Smooth muscle cell (in vitro differentiated cells): ENCODE measurements around the gene DGAT2. TPM values are rescaled to one million over a fixed set of nuclear protein-coding genes. Genes with fewer than 3 reads are reported as not detected.

Source experiments
- DNase-seq: peaks from one replicate; lab custom pipeline; 2025; ENCODE audit not compliant: unreplicated experiment; lab: John Stamatoyannopoulos, UW
- H2AFZ ChIP-seq: fragments of 200-600 bp; sonication (generic); 2 replicates; pipeline ENCODE4 v1.6.0; 2016; ENCODE audit warnings: antibody characterized with exemption, low read depth, mild to moderate bottlenecking
- H3F3A ChIP-seq: fragments of 200-600 bp; sonication (generic); 2 replicates; pipeline ENCODE4 v1.6.0; 2017; ENCODE audit warnings: antibody characterized with exemption, low read depth
- H3K27ac ChIP-seq: fragments of 200-600 bp; sonication (generic); 2 replicates; pipeline ENCODE4 v1.5.1; 2016; ENCODE audit warnings: low read depth, mild to moderate bottlenecking
- H3K27me3 ChIP-seq: fragments of 200-600 bp; sonication (generic); 2 replicates; pipeline ENCODE4 v1.6.1; 2016; ENCODE audit warnings: low read depth, mild to moderate bottlenecking
- H3K36me3 ChIP-seq: fragments of 200-600 bp; sonication (generic); 2 replicates; pipeline ENCODE4 v1.5.1; 2016; ENCODE audit warnings: low read depth
- H3K4me1 ChIP-seq: fragments of 200-600 bp; sonication (generic); 2 replicates; pipeline ENCODE4 v1.5.1; 2016; ENCODE audit warnings: low read depth
- H3K4me2 ChIP-seq: fragments of 200-600 bp; sonication (generic); 2 replicates; pipeline ENCODE4 v1.6.0; 2016; ENCODE audit warnings: mild to moderate bottlenecking
- H3K4me3 ChIP-seq: fragments of 200-600 bp; sonication (generic); 2 replicates; pipeline ENCODE4 v1.5.1; 2016; ENCODE audit warnings: mild to moderate bottlenecking
- H3K79me2 ChIP-seq: fragments of 200-600 bp; sonication (generic); 2 replicates; pipeline ENCODE4 v1.6.0; 2016; ENCODE audit warnings: low read depth, mild to moderate bottlenecking
- H3K9ac ChIP-seq: fragments of 200-600 bp; sonication (generic); 2 replicates; pipeline ENCODE4 v1.6.0; 2016; ENCODE audit warnings: low read depth
- H3K9me3 ChIP-seq: fragments of 200-600 bp; sonication (generic); replicated peaks from 2 replicates; pipeline ENCODE4 v1.5.1; 2016; ENCODE audit warnings: low read depth
- H4K20me1 ChIP-seq: fragments of 200-600 bp; sonication (generic); 2 replicates; pipeline ENCODE4 v1.6.0; 2016; ENCODE audit warnings: low read depth
- CTCF ChIP-seq: fragments of 200-600 bp; sonication (generic); IDR thresholded peaks from 2 replicates; pipeline ENCODE4 v1.5.1; 2017; ENCODE audit warnings: borderline replicate concordance, mild to moderate bottlenecking, antibody characterized with exemption; ENCODE audit not compliant: insufficient read depth, poor library complexity, severe bottlenecking
- WGBS: methylation state at CpG from one replicate; pipeline ENCODE4 v1.1.7; 2016; ENCODE audit warnings: low lambda C conversion rate; 5-methylcytosine and 5-hydroxymethylcytosine counted together
- polyA plus RNA-seq: library from polyadenylated mRNA; unstranded; fragments of >200 nt; fragmentation: Nextera tagmentation; extraction: Ambion mirVana; gene quantifications from 2 replicates; pipeline ENCODE4 v1.2.1, GENCODE V29; 2016
- total RNA-seq: library from RNA; depleted of rRNA; stranded (reverse); fragments of >200 nt; gene quantifications from 2 replicates; pipeline ENCODE4 v1.2.3, GENCODE V29; 2014

The DGAT2 gene
- total and polyA plus RNA-seq, 2 experiments from 2014 or later, result 1.5 to 3.7 TPM

DNA sequence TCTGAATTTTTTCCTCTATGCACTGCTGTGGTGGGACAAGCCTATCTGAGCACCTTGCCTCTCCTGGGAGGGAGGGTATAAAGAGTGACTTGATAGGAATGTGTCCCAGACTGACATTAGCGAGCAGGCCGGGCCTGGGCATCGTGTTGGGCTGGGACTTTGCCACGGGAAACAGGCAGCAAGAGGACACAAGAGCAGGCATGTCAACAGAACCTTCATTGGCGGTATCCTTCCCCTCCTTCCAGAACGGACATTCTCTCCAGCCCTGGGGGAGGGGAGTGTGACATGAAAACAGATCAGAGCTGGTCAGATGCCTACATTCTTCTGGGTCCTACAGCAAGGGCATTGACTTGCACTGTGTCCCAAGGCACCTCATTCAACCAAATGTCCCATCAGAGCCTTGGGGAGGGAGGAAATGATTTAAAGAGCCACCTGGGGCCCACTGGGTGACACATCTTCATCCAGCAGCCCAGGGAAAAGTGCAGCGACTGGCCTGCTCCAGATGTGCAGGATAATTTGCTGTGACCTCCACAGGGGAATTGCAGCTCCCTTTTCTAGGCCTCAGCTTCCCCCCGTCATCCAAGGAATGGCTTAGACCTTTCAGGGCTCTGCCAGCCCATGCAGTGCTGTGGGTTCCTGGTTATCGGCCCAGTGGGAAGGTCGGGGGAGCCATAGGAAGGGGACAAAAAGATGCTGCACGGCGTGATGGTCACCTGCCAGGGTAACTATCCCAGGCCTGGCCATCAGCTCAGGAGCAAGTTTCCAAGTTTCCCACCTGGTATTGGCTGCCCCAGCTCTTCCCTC lies 24.6 kb downstream of the DGAT2 start:
- H3K27me3 ChIP-seq, result no peaks in the 10 kb centered on the region
- H3K4me1 ChIP-seq, result no peaks in the 10 kb centered on the region
- no peak overlapping the region for H3K27ac ChIP-seq
- no peak overlapping the region for H3K9ac ChIP-seq
- H4K20me1 ChIP-seq, result no peaks in the 10 kb centered on the region
- H3K79me2 ChIP-seq, result no peaks in the 10 kb centered on the region
- TF ChIP-seq CTCF, result no peak
- H3K4me3 ChIP-seq, result no peak overlapping the region
- H3K36me3 ChIP-seq, result no peaks in the 10 kb centered on the region
- H3F3A ChIP-seq, result no peaks in the 10 kb centered on the region
- H3K9me3 ChIP-seq, result no peaks in the 10 kb centered on the region
- no peak overlapping the region for H3K4me2 ChIP-seq
- DNase-seq, result no peak
- no peak overlapping the region for H2AFZ ChIP-seq
- WGBS, result 88% methylated on average over 12 of the region's 12 CpGs

DNA sequence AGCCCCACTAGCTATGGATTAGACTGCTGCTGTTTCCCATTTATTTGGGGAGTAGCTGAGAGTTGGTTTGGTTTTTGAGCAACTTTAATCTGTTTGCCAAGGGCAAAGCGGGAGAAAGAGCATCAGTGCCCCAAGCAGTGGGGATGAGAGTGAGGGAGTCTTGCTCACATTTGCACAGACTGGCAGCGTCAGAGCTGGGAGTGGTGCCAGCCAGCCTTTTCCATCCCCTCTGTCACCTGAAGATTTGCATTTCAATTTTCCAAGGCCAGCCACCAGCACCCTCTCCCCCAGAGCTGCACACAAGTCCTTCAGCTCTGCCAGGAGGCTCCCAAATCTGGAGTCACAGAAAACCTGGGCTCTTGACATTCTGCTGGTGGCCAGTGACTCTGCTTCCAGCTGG lies 25.4 kb downstream of the DGAT2 start:
- H3K9ac ChIP-seq, result no peak overlapping the region
- no peak for TF ChIP-seq CTCF
- H3K79me2 ChIP-seq, result no peaks in the 10 kb centered on the region
- H3K4me3 ChIP-seq, result no peak overlapping the region
- no peak overlapping the region for H2AFZ ChIP-seq
- no peaks in the 10 kb centered on the region for H3F3A ChIP-seq
- no peaks in the 10 kb centered on the region for H3K27me3 ChIP-seq
- H3K36me3 ChIP-seq, result no peaks in the 10 kb centered on the region
- H3K4me1 ChIP-seq, result no peaks in the 10 kb centered on the region
- H3K27ac ChIP-seq, result no peak overlapping the region
- no peak for DNase-seq
- H3K9me3 ChIP-seq, result no peaks in the 10 kb centered on the region
- whole genome bisulfite sequencing, result 100% methylated on average over 2 of the region's 2 CpGs
- H3K4me2 ChIP-seq, result no peak overlapping the region
- H4K20me1 ChIP-seq, result no peaks in the 10 kb centered on the region

GRCh38 chr11:75795276-75796090 lies 26.9 kb downstream of the DGAT2 start:
- Histone ChIP-seq H3K9me3 (no peaks in the 10 kb centered on the region), H3F3A (no peaks in the 10 kb centered on the region), H3K4me2 (no peak overlapping the region), H3K27me3 (no peaks in the 10 kb centered on the region), H4K20me1 (no peaks in the 10 kb centered on the region), H3K9ac (no peak overlapping the region), H3K36me3 (no peaks in the 10 kb centered on the region), H3K4me1 (no peaks in the 10 kb centered on the region), H3K4me3 (no peak overlapping the region), H2AFZ (no peak overlapping the region), H3K27ac (no peak overlapping the region), H3K79me2 (no peaks in the 10 kb centered on the region)
- WGBS, result 83% methylated on average over 4 of the region's 4 CpGs
- no peak for DNase-seq
- TF ChIP-seq CTCF, result no peak
